ENCODE results near the gene NPTX2.

The NPTX2 gene

DNA sequence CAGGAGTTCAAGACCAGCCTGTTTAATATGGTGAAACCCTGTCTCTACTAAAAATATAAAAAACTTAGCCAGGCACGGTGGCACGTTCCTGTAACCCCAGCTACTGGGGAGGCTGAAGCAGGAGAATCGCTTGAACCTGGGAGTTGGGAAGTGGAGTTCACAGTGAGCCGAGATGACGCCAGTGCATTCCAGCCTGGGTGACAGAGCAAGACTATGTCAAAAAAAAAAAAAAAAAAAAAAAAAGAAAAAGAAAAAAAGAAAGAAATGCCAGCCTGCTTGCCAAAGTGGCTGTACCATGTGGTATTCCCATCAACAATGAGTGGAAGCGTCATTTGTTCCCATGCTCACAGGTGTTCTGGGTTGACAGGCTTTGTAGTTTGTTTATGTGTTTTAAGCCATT is 43.3 kb upstream of the NPTX2 start:
- CTCF ChIA-PET, result no interaction called here
- no peak overlapping the region for H3K4me3 ChIP-seq (ENCODE audit: low read depth, low read length)
- DNase-seq (ENCODE audit: low read depth, low spot score), result no peak
- TF ChIP-seq, protein P1, sequence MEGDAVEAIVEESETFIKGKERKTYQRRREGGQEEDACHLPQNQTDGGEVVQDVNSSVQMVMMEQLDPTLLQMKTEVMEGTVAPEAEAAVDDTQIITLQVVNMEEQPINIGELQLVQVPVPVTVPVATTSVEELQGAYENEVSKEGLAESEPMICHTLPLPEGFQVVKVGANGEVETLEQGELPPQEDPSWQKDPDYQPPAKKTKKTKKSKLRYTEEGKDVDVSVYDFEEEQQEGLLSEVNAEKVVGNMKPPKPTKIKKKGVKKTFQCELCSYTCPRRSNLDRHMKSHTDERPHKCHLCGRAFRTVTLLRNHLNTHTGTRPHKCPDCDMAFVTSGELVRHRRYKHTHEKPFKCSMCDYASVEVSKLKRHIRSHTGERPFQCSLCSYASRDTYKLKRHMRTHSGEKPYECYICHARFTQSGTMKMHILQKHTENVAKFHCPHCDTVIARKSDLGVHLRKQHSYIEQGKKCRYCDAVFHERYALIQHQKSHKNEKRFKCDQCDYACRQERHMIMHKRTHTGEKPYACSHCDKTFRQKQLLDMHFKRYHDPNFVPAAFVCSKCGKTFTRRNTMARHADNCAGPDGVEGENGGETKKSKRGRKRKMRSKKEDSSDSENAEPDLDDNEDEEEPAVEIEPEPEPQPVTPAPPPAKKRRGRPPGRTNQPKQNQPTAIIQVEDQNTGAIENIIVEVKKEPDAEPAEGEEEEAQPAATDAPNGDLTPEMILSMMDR (IDR thresholded peaks at IDR 0.05; ENCODE audit: insufficient read depth, low read length, missing control alignments), result no peak
- POLR2A ChIA-PET, result no interaction called here

DNA sequence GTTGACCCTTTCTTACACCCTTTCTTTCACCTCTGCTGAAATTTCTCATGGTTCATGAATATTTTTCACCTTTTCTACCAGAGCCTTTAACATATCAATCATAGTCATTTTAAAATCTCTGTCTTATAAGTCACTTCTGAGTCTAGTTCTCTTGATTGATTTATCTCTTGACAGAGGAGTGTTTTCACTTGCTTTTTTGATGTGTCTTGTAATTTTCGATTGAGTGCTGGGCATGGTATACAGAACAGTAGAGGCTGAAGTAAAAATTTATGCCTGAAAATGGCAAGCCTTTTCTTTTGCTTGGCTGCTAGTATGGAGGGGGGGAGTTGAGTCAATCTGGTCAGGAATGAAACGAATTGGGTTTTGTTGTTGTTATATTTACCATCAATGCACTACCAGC is 41.2 kb upstream of the NPTX2 start:
- ChIA-PET POLR2A (no interaction called here), CTCF (no interaction called here)
- DNase-seq (ENCODE audit: low read depth, low spot score), result no peak
- TF ChIP-seq, protein P1 (IDR thresholded peaks at IDR 0.05; ENCODE audit: insufficient read depth, low read length, missing control alignments), result no peak
- H3K4me3 ChIP-seq (ENCODE audit: low read depth, low read length), result no peak overlapping the region

DNA sequence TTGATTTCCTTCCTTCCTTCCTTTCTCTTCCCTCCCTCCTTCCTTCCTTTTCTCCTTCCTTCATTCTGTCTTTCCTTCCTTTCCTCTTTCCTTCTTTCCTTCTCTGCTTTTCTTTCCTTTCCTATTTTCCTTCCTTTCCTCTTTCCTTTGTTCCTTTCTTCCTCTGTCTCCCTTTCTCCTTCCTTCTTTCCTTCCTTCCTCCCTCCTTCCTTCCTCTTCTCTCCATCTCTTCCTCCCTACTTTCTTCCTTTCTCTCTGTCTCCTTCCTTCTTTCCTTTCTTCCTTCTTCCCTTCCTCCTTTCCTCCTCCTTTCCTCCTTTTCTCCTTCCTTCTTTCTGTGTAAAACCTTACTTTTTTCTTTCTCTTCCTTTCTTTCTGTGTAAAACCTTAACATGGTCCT is 32.3 kb upstream of the NPTX2 start:
- CTCF ChIA-PET, result no interaction called here

DNA sequence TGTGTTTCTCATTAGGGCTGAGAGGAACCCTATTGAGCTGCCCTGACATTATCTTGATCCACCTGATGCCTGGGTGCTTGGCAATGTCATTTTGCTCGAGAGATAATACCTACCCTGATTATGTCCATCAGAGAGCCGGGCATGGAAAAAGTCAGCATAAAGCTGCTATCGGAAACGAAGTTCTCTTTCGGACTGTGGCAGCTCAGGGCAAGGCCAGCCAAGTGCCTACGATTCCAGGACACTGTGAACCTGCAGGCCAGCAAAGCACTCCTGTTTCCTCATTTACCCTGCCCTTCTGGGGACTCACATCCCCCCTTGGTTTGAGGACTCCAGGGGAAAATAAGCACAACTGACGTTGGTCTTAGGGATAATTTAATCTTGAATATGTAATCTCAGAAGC is 25.2 kb upstream of the NPTX2 start:
- no peak overlapping the region for H3K4me3 ChIP-seq (ENCODE audit: low read depth, low read length)
- TF ChIP-seq, protein P1 (IDR thresholded peaks at IDR 0.05; ENCODE audit: insufficient read depth, low read length, missing control alignments), result no peak
- DNase-seq (ENCODE audit: low read depth, low spot score), result no peak
- ChIA-PET CTCF (no interaction called here), POLR2A (no interaction called here)

More for the DNA sequence above, 32.3 kb upstream of the NPTX2 start:
- no peak for DNase-seq (ENCODE audit: low read depth, low spot score)
- POLR2A ChIA-PET, result no interaction called here
- H3K4me3 ChIP-seq (ENCODE audit: low read depth, low read length), result no peak overlapping the region
- TF ChIP-seq, protein P1 (IDR thresholded peaks at IDR 0.05; ENCODE audit: insufficient read depth, low read length, missing control alignments), result no peak

DNA sequence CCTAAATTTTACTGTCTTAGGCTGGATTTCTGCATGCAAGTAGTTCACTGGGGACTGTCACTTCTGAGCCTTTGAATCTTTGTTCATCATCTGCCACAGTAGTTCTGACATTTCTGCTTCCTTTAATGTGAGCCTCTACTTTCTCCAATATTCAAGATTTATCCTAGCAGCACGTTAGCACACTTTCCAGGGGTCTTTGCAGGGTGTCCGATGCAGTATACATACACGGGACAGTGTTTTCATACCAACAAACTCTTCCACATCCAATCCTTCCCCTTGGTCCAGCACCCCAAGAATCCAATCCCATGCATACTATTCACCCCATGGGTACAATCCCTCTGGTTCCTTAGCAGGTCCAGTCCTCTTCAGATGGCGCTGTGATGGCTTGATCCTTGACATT is 22.7 kb upstream of the NPTX2 start:
- DNase-seq (ENCODE audit: low read depth, low spot score), result no peak
- ChIA-PET POLR2A (no interaction called here), CTCF (no interaction called here)
- TF ChIP-seq, protein P1 (IDR thresholded peaks at IDR 0.05; ENCODE audit: insufficient read depth, low read length, missing control alignments), result no peak
- no peak overlapping the region for H3K4me3 ChIP-seq (ENCODE audit: low read depth, low read length)

DNA sequence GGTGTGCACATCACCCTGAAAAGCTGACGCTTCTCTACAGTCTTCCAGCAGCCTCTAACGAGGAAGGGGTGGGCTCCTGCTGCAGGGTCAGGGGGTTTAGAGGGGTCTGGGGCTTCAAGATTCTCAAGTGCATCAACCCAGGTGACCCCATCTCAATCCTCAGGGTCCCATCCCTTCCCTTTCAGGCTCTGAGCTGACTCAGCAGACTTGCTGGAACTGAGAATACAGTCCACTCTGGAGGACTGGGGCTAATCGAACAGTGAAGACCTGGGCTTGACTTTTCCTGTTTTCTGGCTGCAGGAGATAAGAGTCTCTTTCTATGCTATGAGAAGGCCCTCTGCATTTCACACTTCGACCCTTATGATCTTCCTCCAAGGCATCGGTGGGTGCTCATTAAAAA is 22.3 kb upstream of the NPTX2 start:
- TF ChIP-seq, protein P1 (IDR thresholded peaks at IDR 0.05; ENCODE audit: insufficient read depth, low read length, missing control alignments), result no peak
- no peak overlapping the region for H3K4me3 ChIP-seq (ENCODE audit: low read depth, low read length)
- CTCF ChIA-PET, result no interaction called here
- POLR2A ChIA-PET, result no interaction called here
- DNase-seq (ENCODE audit: low read depth, low spot score), result no peak
